WTC11 (cell line): Measurements from ENCODE around the gene CCDC15. TPM values are rescaled to one million over a fixed set of nuclear protein-coding genes. Genes with fewer than 3 reads are reported as not detected.

Source experiments
- ATAC-seq: fragments of 200-7000 bp; cut with Tn5 transposase; 2 replicates; pipeline ENCODE4 v1.10.0; 2021; ENCODE audit warnings: mild to moderate bottlenecking, moderate library complexity
- CTCF ChIA-PET: fragments of 300-600 bp; sonication (Branson Sonifier 250); formaldehyde crosslinking; loops from one replicate; lab custom pipeline; 2021; ENCODE audit warnings: antibody characterized with exemption; lab: Charles Lee
- POLR2A ChIA-PET: fragments of 350-600 bp; sonication (Branson Sonifier 250); formaldehyde crosslinking; loops from one replicate; lab custom pipeline; 2021; ENCODE audit warnings: antibody characterized with exemption; lab: Charles Lee
- DNase-seq: peaks from one replicate; pipeline ENCODE4 v3.0.0; 2021; ENCODE audit warnings: low spot score
- H3K27ac Mint-ChIP-seq: 2 replicates; pipeline ENCODE4 v1.8.0; 2021; ENCODE audit warnings: mixed read lengths
- H3K27me3 Mint-ChIP-seq: 2 replicates; pipeline ENCODE4 v1.8.0; 2021; ENCODE audit warnings: low read depth, mild to moderate bottlenecking, moderate library complexity, mixed read lengths
- H3K36me3 Mint-ChIP-seq: 2 replicates; pipeline ENCODE4 v1.8.0; 2021; ENCODE audit warnings: mixed read lengths
- H3K4me1 Mint-ChIP-seq: 2 replicates; pipeline ENCODE4 v1.8.0; 2022; ENCODE audit warnings: mixed read lengths
- H3K4me3 Mint-ChIP-seq: 2 replicates; pipeline ENCODE4 v1.8.0; 2021; ENCODE audit warnings: mild to moderate bottlenecking, moderate library complexity, mixed read lengths
- H3K9me3 Mint-ChIP-seq: 2 replicates; pipeline ENCODE4 v1.8.0; 2021; ENCODE audit warnings: mixed read lengths
- AR ChIP-seq: fragments of 250-450 bp; sonication (Bioruptor Pico); IDR thresholded peaks from 2 replicates; pipeline ENCODE4 v1.9.0; 2021; ENCODE audit warnings: mild to moderate bottlenecking
- ARID4B ChIP-seq: sonication (generic); formaldehyde crosslinking; IDR thresholded peaks from 2 replicates; pipeline ENCODE4 v1.8.0; 2023; ENCODE audit warnings: missing genetic modification reagents, mild to moderate bottlenecking, borderline replicate concordance
- ATF6 ChIP-seq: sonication (generic); formaldehyde crosslinking; IDR thresholded peaks from 2 replicates; pipeline ENCODE4 v1.8.1; 2023; ENCODE audit warnings: mild to moderate bottlenecking, missing genetic modification reagents
- CBFB ChIP-seq: sonication (generic); formaldehyde crosslinking; IDR thresholded peaks from 2 replicates; pipeline ENCODE4 v1.8.1; 2022; ENCODE audit warnings: mild to moderate bottlenecking, low read depth, missing genetic modification reagents
- FOXP4 ChIP-seq: sonication (generic); formaldehyde crosslinking; IDR thresholded peaks from 2 replicates; pipeline ENCODE4 v1.8.0; 2022; ENCODE audit warnings: mild to moderate bottlenecking, missing genetic modification reagents
- JAZF1 ChIP-seq: fragments of 250-450 bp; sonication (Bioruptor Pico); IDR thresholded peaks from 2 replicates; pipeline ENCODE4 v1.9.0; 2021; ENCODE audit warnings: moderate library complexity, mild to moderate bottlenecking, inconsistent platforms
- MLX ChIP-seq: sonication (generic); formaldehyde crosslinking; IDR thresholded peaks from 2 replicates; pipeline ENCODE4 v1.8.1; 2023; ENCODE audit warnings: mild to moderate bottlenecking, missing genetic modification reagents, moderate library complexity
- MXD4 ChIP-seq: fragments of 250-450 bp; sonication (Bioruptor Pico); IDR thresholded peaks from 2 replicates; pipeline ENCODE4 v1.8.0; 2021; ENCODE audit warnings: mild to moderate bottlenecking, moderate library complexity, borderline replicate concordance
- NFATC4 ChIP-seq: fragments of 250-450 bp; sonication (Bioruptor Pico); IDR thresholded peaks from 2 replicates; pipeline ENCODE4 v1.9.0; 2021; ENCODE audit warnings: mild to moderate bottlenecking
- NR2C2 ChIP-seq: sonication (generic); formaldehyde crosslinking; IDR thresholded peaks from 2 replicates; pipeline ENCODE4 v1.8.0; 2022; ENCODE audit warnings: mild to moderate bottlenecking, missing genetic modification reagents
- OVOL2 ChIP-seq: fragments of 250-450 bp; sonication (Bioruptor Pico); IDR thresholded peaks from 2 replicates; pipeline ENCODE4 v1.9.0; 2021; ENCODE audit warnings: mild to moderate bottlenecking, borderline replicate concordance
- SMAD3 ChIP-seq: sonication (generic); formaldehyde crosslinking; IDR thresholded peaks from 2 replicates; pipeline ENCODE4 v1.8.0; 2022; ENCODE audit warnings: missing genetic modification reagents, mild to moderate bottlenecking, borderline replicate concordance
- TP53 ChIP-seq: sonication (generic); formaldehyde crosslinking; IDR thresholded peaks from 2 replicates; pipeline ENCODE4 v1.8.1; 2023; ENCODE audit warnings: mild to moderate bottlenecking, missing genetic modification reagents
- USF2 ChIP-seq: sonication (generic); formaldehyde crosslinking; IDR thresholded peaks from 2 replicates; pipeline ENCODE4 v1.8.1; 2023; ENCODE audit warnings: mild to moderate bottlenecking, missing genetic modification reagents, moderate library complexity
- ZBTB43 ChIP-seq: sonication (generic); formaldehyde crosslinking; IDR thresholded peaks from 2 replicates; pipeline ENCODE4 v1.8.1; 2023; ENCODE audit warnings: mild to moderate bottlenecking, missing genetic modification reagents
- ZNF121 ChIP-seq: sonication (generic); formaldehyde crosslinking; IDR thresholded peaks from 2 replicates; pipeline ENCODE4 v1.8.0; 2023; ENCODE audit warnings: missing genetic modification reagents
- ZNF138 ChIP-seq: sonication (generic); formaldehyde crosslinking; conservative IDR thresholded peaks from 2 replicates; pipeline ENCODE4 v1.8.1; 2022; ENCODE audit warnings: mild to moderate bottlenecking, moderate library complexity, missing genetic modification reagents
- ZNF219 ChIP-seq: sonication (generic); formaldehyde crosslinking; IDR thresholded peaks from 2 replicates; pipeline ENCODE4 v1.8.0; 2023; ENCODE audit warnings: missing genetic modification reagents, mild to moderate bottlenecking, borderline replicate concordance
- total RNA-seq: library from RNA; stranded (reverse); gene quantifications from 3 replicates; pipeline ENCODE4 v1.2.3, GENCODE V29; 2021

CCDC15 gene
- total RNA-seq, 1 experiment from 2014 or later = 2.4 TPM

GRCh38 chr11:125078516-125079140, 124.6 kb downstream of the CCDC15 start:
- no peak for DNase-seq
- ChIA-PET CTCF (interaction anchor here (0.6 to 3.2 kb wide), 7 partner anchors 13 to 352 kb away, joined by 3 to 11 read pairs (median 4); partner anchors contain the start of gene SLC37A2), POLR2A (interaction anchor here (1.3 kb wide), 1 partner anchor 12 kb away, joined by 3 read pairs; no protein-coding TSS in a partner anchor)
- Mint-ChIP-seq H3K4me3 (no peak overlapping the region), H3K4me1 (no peaks in the 10 kb centered on the region), H3K9me3 (no peaks in the 10 kb centered on the region), H3K36me3 (no peaks in the 10 kb centered on the region), H3K27me3 (no peaks in the 10 kb centered on the region), H3K27ac (no peak overlapping the region)
- TF ChIP-seq ATF6 (CRISPR knock-in tag) = no peak
- TF ChIP-seq AR (CRISPR knock-in tag) = no peak
- TF ChIP-seq JAZF1 (CRISPR knock-in tag) = no peak
- no peak for TF ChIP-seq USF2 (CRISPR knock-in tag)
- no peak for TF ChIP-seq ZNF219
- TF ChIP-seq ARID4B = no peak
- TF ChIP-seq ZNF138 (CRISPR knock-in tag) = no peak
- no peak for TF ChIP-seq NR2C2 (CRISPR knock-in tag)
- no peak for TF ChIP-seq ZNF121
- ATAC-seq = no peak

- Mint-ChIP-seq H3K9me3 (no peaks in the 10 kb centered on the region), H3K27ac (no peak overlapping the region), H3K27me3 (no peaks in the 10 kb centered on the region), H3K4me3 (no peak overlapping the region), H3K36me3 (no peaks in the 10 kb centered on the region), H3K4me1 (no peaks in the 10 kb centered on the region)
- DNase-seq = no peak
- POLR2A ChIA-PET = no interaction called here
- ATAC-seq = no peak
- CTCF ChIA-PET = interaction anchor here (1.3 to 3.2 kb wide), 4 partner anchors 12 to 350 kb away, joined by 3 to 11 read pairs (median 7); partner anchors contain the start of gene SLC37A2
- TF ChIP-seq FOXP4 = no peak
- TF ChIP-seq OVOL2 = no peak
- no peak for TF ChIP-seq MXD4
- no peak for TF ChIP-seq MLX (CRISPR knock-in tag)
- TF ChIP-seq CBFB (CRISPR knock-in tag) = no peak
- no peak for TF ChIP-seq TP53 (CRISPR knock-in tag)
- no peak for TF ChIP-seq SMAD3
- no peak for TF ChIP-seq ZBTB43 (CRISPR knock-in tag)
- TF ChIP-seq NFATC4 (CRISPR knock-in tag) = no peak
- TF ChIP-seq ZNF121 = no peak
Measured at GRCh38 chr11:125079151-125079877, 125.3 kb downstream of the CCDC15 start.
